ENCODE results near the gene NDUFS8. TPM values are rescaled to one million over a fixed set of nuclear protein-coding genes. Genes with fewer than 3 reads are reported as not detected.

Gene NDUFS8
- total and polyA plus RNA-seq, 2 experiments from 2014 or later = 330 to 540 TPM

- H3K4me1 ChIP-seq (ENCODE audit: low read depth) = peaks cover 7% of the 10 kb centered on the region
- no peak overlapping the region for H3K4me3 ChIP-seq
Measured at GRCh38 chr11:68012044-68012842, 18.2 kb upstream of the NDUFS8 start.

GRCh38 chr11:68012843-68013610, 17.5 kb upstream of the NDUFS8 start:
- Histone ChIP-seq H3K4me3 (no peak overlapping the region), H3K36me3 (no peaks in the 10 kb centered on the region), H3K27me3 (no peaks in the 10 kb centered on the region), H3K9me3 (ENCODE audit: low read depth) (no peaks in the 10 kb centered on the region), H3K4me1 (ENCODE audit: low read depth) (peaks cover 7% of the 10 kb centered on the region), H3K27ac (no peak overlapping the region)
- peak in 1 of 2 donors; percentile 98 for DNase-seq (ENCODE audit: low read depth in 1 of 2, low spot score in 1 of 2)
- TF ChIP-seq CTCF (IDR thresholded peaks at IDR 0.05; ENCODE audit: low read depth, low read length) = no peak

More at GRCh38 chr11:68012044-68012842, 18.2 kb upstream of the NDUFS8 start:
- Histone ChIP-seq H3K27me3 (no peaks in the 10 kb centered on the region), H3K36me3 (no peaks in the 10 kb centered on the region), H3K9me3 (ENCODE audit: low read depth) (no peaks in the 10 kb centered on the region), H3K27ac (no peak overlapping the region)
- TF ChIP-seq CTCF (IDR thresholded peaks at IDR 0.05; ENCODE audit: low read depth, low read length) = no peak
- DNase-seq (ENCODE audit: low read depth in 1 of 2, low spot score in 1 of 2) = no peak

GRCh38 chr11:68013611-68014156, 16.8 kb upstream of the NDUFS8 start:
- Histone ChIP-seq H3K27me3 (no peaks in the 10 kb centered on the region), H3K36me3 (no peaks in the 10 kb centered on the region), H3K4me1 (ENCODE audit: low read depth) (peaks cover 7% of the 10 kb centered on the region), H3K27ac (no peak overlapping the region), H3K9me3 (ENCODE audit: low read depth) (no peaks in the 10 kb centered on the region), H3K4me3 (no peak overlapping the region)
- TF ChIP-seq CTCF (IDR thresholded peaks at IDR 0.05; ENCODE audit: low read depth, low read length) = no peak
- DNase-seq (ENCODE audit: low read depth in 1 of 2, low spot score in 1 of 2) = no peak

GRCh38 chr11:68014157-68014946, 16.1 kb upstream of the NDUFS8 start:
- peak in 1 of 2 donors; percentile 87 for DNase-seq (ENCODE audit: low read depth in 1 of 2, low spot score in 1 of 2)
- TF ChIP-seq CTCF (IDR thresholded peaks at IDR 0.05; ENCODE audit: low read depth, low read length) = no peak
- Histone ChIP-seq H3K36me3 (no peaks in the 10 kb centered on the region), H3K9me3 (ENCODE audit: low read depth) (no peaks in the 10 kb centered on the region), H3K27ac (no peak overlapping the region), H3K27me3 (no peaks in the 10 kb centered on the region), H3K4me3 (no peak overlapping the region), H3K4me1 (ENCODE audit: low read depth) (peaks cover 7% of the 10 kb centered on the region)

GRCh38 chr11:68014947-68015447, 15.5 kb upstream of the NDUFS8 start:
- no peak for TF ChIP-seq CTCF (IDR thresholded peaks at IDR 0.05; ENCODE audit: low read depth, low read length)
- H3K36me3 ChIP-seq = no peaks in the 10 kb centered on the region
- H3K27me3 ChIP-seq = no peaks in the 10 kb centered on the region
- H3K4me1 ChIP-seq (ENCODE audit: low read depth) = peaks cover 3% of the 10 kb centered on the region
- DNase-seq (ENCODE audit: low read depth in 1 of 2, low spot score in 1 of 2) = no peak
- no peak overlapping the region for H3K27ac ChIP-seq
- no peak overlapping the region for H3K4me3 ChIP-seq
- H3K9me3 ChIP-seq (ENCODE audit: low read depth) = no peaks in the 10 kb centered on the region

Data from cardiac muscle cell (in vitro differentiated cells and primary cell).